Stimulated activated CD4-positive, alpha-beta T cell treated with anti-CD3 and anti-CD28 coated beads, Interleukin-15, amount 100 ng/mL, for 48 hours (primary cell): ENCODE data around the gene KBTBD12.
"Not testable (repeated sequence)": the region's sequence is repeated elsewhere in the genome, so short reads cannot be mapped to it uniquely, and the experiment has no call there.

Experiments
- DNase-seq, 2 donors: peaks; one replicate each; pipeline ENCODE4 v3.0.0-alpha.2; 2020; ENCODE audit warnings: low read depth in 2 of 2

The KBTBD12 gene

GRCh38 chr3:127903611-127904375 is 11.2 kb upstream of the KBTBD12 start:
- no peak for DNase-seq

DNA sequence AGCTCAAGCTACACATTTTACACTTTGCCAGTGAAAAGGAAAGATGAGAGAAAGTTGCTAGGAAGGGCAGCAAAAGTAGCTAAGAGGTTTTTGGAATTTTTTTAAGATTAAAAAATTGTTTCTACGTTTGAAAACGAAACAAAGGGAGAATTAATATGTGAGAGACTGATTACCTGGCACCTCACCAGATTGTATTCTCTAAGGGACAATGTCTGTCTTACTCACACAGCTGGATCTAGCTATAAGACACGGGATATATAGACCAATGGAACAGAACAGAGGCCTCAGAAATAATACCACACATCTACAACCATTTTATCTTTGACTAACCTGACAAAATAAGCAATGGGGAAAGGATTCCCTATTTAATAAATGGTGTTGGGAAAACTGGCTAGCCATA is 9.5 kb upstream of the KBTBD12 start:
- no peak for DNase-seq

DNA sequence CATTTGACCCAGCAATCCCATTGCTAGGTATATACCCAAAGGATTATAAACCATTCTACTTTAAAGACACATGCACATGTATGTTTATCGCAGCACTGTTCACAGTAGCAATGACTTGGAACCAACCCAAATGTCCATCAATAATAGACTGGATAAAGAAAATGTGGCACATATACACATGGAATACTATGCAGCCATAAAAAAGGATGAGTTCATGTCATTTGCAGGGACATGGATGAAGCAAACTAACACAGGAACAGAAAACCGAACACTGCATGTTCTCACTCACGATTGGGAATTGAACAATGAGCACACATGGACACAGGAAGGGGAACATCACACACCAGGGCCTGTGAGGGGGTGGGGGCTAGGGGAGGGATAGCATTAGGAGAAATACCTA is 8.4 kb upstream of the KBTBD12 start:
- not testable (repeated sequence) for DNase-seq

DNA sequence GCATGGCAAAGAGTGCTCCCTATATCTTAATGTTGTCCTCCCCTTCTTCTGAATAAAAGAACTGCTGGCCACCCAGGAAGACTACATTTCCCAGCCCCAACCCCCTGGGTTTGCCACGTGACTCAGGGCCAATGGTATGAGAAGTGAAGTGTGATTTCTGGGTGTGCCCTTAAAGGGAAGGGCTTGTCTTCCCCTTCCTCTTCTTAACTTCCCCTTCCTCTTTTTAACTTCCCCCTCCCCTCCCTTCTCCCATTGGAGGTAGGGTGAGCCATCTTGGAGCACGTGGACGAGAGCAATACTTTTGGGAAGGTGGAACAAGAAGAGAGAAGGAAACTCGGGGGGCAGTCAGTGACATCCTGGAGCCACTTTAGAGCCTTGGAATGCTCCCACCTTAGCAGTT is 6.8 kb upstream of the KBTBD12 start:
- DNase-seq, result no peak

- DNase-seq, result no peak
Observed at GRCh38 chr3:127908951-127909350, 6.1 kb upstream of the KBTBD12 start.

GRCh38 chr3:127909646-127910045 is 5.4 kb upstream of the KBTBD12 start:
- DNase-seq, result no peak

DNA sequence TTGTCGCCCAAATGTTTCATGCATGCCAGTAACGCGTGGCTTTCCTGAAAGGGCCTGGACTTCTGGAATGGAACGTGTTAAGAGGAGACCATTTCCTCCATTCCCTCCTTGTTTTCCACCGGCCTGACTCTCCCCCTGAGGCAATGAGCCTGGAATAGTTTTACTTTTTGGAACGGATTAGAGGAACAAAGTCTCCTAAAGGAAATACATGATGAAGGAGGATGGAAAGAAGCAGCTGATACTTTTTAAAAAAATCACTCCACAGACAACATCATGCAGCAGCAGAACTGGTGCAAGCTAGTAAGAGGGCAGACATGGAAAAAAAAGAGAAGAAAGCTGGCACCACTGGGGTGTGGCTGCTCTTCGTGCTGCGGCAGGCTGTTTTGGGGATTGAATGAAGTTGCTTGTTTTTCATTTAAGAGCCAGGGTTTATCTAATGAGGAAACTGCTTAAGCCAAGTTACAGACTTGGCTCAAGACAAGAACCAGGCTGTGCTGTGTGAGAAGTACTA is 3.6 kb upstream of the KBTBD12 start:
- no peak for DNase-seq

- not testable (repeated sequence) for DNase-seq
Observed at GRCh38 chr3:127913841-127914240, 1.2 kb upstream of the KBTBD12 start.

DNA sequence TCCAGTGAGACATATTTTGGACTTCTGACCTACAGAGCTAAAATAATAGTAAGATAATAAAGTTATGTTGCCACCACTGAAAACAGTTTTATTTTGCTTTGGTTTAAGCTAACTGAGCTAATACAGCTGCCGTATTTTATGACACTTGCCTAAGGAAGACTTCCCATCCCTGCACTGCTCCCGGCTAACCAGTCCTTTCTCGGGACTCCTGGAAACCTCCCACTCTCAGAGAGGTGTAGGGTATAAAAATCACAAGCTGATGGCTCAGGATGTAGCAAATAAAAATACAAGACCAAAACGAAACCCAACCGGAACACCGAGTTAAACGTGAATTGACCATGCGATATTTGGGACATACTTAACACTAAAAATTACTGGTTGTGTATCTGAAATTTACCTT is 448 bp upstream of the KBTBD12 start:
- no peak for DNase-seq

DNA sequence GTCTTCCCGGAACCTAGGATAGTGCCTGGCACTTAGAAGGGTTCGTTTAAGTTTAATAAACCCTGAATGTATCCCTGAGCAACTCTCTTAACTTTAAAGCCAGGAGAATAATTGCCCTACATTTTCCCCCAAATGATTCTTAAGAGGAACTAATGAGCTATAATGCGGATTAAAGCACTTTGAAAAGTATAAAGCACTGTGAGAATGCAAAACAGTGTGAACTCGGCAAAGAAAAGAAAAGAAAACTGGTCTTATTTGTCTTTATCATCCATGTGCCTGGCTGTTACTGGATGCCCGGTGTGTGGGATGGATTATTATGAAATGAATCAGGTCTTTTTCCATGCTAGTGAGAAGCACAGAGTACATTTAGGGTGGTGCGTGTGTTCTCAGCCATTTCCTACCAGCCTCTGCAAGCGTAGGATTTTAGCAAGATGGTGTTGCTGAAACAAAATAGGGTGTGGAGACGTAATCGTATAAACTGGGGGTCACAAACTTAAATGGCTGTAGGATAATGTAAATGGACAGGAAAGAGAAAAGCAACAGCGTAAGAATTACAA is 983 bp downstream of the KBTBD12 start:
- no peak for DNase-seq

DNA sequence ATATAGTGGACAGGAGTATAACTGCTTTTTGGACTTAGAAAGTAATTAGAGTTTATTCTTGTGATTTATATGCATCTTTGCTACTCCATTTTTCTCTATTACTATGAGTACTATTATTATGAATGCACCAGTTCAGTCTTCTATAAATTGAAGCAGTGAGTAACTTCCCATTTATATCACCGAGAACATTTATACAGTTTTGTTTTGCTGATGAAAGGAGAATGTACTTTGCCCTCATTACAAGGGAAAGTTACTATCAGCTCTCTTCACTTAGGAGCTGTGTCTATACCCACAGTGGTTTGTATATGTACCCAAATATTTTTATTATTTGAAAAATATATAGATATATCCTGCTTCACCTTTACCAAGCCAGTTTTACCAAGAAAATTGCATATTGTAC is 5.7 kb downstream of the KBTBD12 start:
- DNase-seq, result no peak

GRCh38 chr3:127923611-127924010 is 8.6 kb downstream of the KBTBD12 start:
- DNase-seq, result no peak

- no peak for DNase-seq
Observed at GRCh38 chr3:127925384-127925783, 10.4 kb downstream of the KBTBD12 start.

DNA sequence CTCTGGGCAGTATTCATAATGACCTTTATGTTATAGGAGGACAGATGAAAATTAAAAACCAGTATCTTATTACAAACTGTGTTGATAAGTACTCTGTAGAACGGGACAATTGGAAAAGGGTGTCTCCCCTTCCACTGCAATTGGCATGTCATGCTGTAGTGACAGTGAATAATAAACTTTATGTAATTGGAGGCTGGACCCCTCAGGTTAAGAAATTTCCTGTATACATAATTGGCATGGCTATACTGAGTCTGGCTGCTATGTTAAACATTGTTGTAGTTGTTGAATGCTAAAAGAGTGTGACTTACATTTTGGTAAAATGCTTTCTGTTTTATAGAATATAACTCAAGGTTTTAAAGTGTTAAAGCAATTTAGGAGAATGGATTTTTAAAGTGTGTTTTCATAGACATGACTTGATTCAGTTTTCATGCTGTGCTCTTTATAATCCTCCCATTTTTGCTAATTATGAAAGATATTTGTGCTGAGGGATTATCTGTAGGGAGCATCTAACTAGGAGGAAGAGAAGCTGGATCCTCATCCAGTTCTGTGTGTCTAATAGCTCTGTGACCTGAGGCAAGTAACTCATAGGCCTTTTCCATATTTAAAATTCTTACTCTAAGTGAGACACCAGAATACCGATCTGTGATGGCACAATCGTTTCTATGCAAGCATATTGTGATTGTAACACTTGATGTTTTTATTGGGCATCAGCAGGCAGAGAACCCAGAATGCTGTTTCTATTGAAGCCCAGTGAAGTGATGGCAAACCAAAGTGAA is 13.0 kb downstream of the KBTBD12 start:
- no peak for DNase-seq

DNA sequence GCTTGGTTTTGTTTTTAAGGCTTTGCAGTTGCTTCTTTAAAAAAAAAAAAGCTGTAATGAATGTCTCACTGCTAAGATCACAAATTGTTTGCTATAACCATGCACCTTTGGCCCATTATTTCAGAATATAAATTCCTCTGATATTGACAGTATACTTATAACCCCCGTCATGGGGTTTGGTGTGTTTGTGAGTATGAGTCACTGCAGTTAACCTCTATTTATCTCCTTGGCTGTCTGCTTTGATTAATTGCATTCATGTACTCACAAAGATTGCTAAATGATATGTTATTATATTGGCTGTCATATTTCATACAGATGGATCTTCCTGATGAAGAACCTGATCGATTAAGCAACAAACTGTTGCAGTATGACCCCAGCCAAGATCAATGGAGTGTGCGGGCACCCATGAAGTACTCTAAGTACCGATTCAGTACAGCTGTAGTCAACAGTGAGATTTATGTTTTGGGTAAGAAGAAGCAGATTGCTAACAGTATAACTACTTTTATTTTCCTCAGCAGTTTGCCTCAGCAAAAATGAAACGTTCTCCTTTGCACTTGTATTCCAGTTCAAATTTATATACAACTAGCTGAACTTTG is 14.9 kb downstream of the KBTBD12 start:
- no peak for DNase-seq

- DNase-seq, result no peak
Observed at GRCh38 chr3:127933396-127933795, 18.4 kb downstream of the KBTBD12 start.

GRCh38 chr3:127938800-127939199 is 23.8 kb downstream of the KBTBD12 start:
- DNase-seq, result no peak

DNA sequence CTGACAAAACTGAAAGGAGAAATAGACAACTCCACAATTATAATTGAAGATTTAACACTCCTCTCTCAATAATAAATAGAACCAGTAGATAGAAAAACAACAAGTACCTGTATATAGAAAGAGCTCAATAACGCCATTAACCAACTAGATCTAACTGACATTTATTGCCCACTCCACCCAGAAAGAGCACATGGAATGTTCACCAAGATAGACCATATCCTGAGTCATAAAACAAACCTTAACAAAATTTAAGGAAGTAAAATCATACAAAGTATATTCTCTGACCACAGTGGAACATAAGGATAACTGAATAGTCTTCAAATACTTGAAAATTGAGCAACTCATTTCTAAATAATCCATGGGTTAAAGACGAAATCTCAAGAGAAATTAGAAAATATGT is 25.1 kb downstream of the KBTBD12 start:
- no peak for DNase-seq

- DNase-seq, result no peak
Observed at GRCh38 chr3:127942613-127943012, 27.6 kb downstream of the KBTBD12 start.

DNA sequence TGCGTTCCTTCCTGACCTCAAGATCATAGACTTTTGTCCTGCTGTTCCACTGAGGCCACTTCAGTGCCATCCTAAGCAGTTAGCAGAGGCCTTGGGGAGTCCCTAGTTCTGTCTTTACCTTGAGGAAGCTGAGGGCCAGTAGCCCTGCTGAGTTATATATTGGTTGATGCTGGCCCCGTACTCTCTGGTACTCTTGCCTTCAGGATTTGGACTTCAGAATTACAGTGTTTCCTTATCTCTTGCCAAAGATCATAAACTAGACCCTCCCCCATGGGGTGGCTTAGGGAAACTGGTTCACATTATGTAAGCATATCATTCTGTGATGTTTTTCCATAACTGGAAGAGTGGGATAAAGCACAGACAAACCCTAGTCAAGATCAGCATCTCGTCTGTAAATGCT is 33.2 kb downstream of the KBTBD12 start:
- DNase-seq, result no peak

- DNase-seq, result no peak
Observed at GRCh38 chr3:127949446-127950055, 34.5 kb downstream of the KBTBD12 start.

GRCh38 chr3:127951276-127951675 is 36.2 kb downstream of the KBTBD12 start:
- no peak for DNase-seq
